Measurements from ENCODE around the gene DNAAF8. TPM values are rescaled to one million over a fixed set of nuclear protein-coding genes. Genes with fewer than 3 reads are reported as not detected.

The DNAAF8 gene
- total and polyA plus RNA-seq, 2 of the 4 experiments (the other 2 are of a cell fraction) = 0.54 to 1.7 TPM

- Histone ChIP-seq H3K9ac (ENCODE audit: low read depth, low read length) (no peak overlapping the region), H2BK120ac (ENCODE audit: low read depth, low read length) (no peak overlapping the region), H3K56ac (ENCODE audit: extremely low read depth, insufficient read depth, low read length) (no peak overlapping the region), H2BK5ac (ENCODE audit: low read depth, low read length, poor library complexity, severe bottlenecking) (no peak overlapping the region), H3K4me2 (ENCODE audit: low read depth, low read length) (no peak overlapping the region), H3K36me3 (ENCODE audit: control insufficient read depth, insufficient read depth, low read length) (peaks cover 2% of the 10 kb centered on the region; the same call in 1 of the 2 replicates), H3K4me1 (ENCODE audit: control insufficient read depth, insufficient read depth, low read length) (peaks cover 5% of the 10 kb centered on the region; the same call in 1 of the 2 replicates), H2BK20ac (ENCODE audit: low read depth, low read length) (no peak overlapping the region), H3K4me3 (ENCODE audit: insufficient read depth, low read depth, low read length) (no peak overlapping the region), H3K27ac (ENCODE audit: insufficient read depth, low read length) (no peak overlapping the region), H3K4ac (ENCODE audit: low read depth, low read length) (no peak overlapping the region), H4K20me1 (ENCODE audit: insufficient read depth, low read length) (no peaks in the 10 kb centered on the region), H2AK9ac (replicated peaks; ENCODE audit: low read depth, low read length, poor library complexity) (no peak overlapping the region), H3K79me1 (ENCODE audit: low read depth in 1 of 2, low read length in 2 of 2) (0 out of 4 replicates have a peak, but pooled peaks cover 0 to 7% of the 10 kb centered on the region in 2 experiments), H3K14ac (replicated peaks; ENCODE audit: low read depth, low read length) (no peak overlapping the region), H3K9me1 (ENCODE audit: insufficient read depth, low read length) (no peaks in the 10 kb centered on the region), H4K91ac (ENCODE audit: insufficient read depth, low read depth, low read length) (no peak overlapping the region), H2BK15ac (ENCODE audit: low read depth, low read length) (no peak overlapping the region), H3K18ac (ENCODE audit: low read depth, low read length) (no peak overlapping the region), H2AFZ (replicated peaks; ENCODE audit: low read length, poor library complexity) (no peak overlapping the region), H2AK5ac (ENCODE audit: low read depth, low read length) (no peak overlapping the region), H4K5ac (ENCODE audit: low read depth, low read length) (no peak overlapping the region), H3K27me3 (ENCODE audit: control insufficient read depth, insufficient read depth, low read length) (no peaks in the 10 kb centered on the region), H3K23ac (ENCODE audit: low read depth, low read length) (no peak overlapping the region), H4K8ac (ENCODE audit: low read depth in 2 of 2, low read length in 2 of 2) (no peak overlapping the region), H3K9me3 (ENCODE audit: control insufficient read depth, insufficient read depth, low read length) (no peaks in the 10 kb centered on the region)
- dilution Hi-C loops (cut with HindIII; ENCODE audit: low sequenced_read_pairs, unreplicated experiment) = no loop called here
- TF ChIP-seq POLR2A (IDR thresholded peaks at IDR 0.05; ENCODE audit: low read depth, low read length) = no peak
- TF ChIP-seq ELK1 (IDR thresholded peaks at IDR 0.05; ENCODE audit: borderline replicate concordance, low read depth, low read length) = no peak
- no peak for TF ChIP-seq SMC3 (IDR thresholded peaks at IDR 0.05; ENCODE audit: low read depth, low read length)
- TF ChIP-seq CEBPB (IDR thresholded peaks at IDR 0.05; ENCODE audit: low read depth, low read length) = no peak
- no peak for TF ChIP-seq MXI1 (IDR thresholded peaks at IDR 0.05; ENCODE audit: borderline replicate concordance, low read depth, low read length)
- no peak for TF ChIP-seq BHLHE40 (IDR thresholded peaks at IDR 0.05; ENCODE audit: low read depth, low read length)
- TF ChIP-seq USF2 (IDR thresholded peaks at IDR 0.05; ENCODE audit: low read depth, low read length) = no peak
- no peak for TF ChIP-seq CHD1 (IDR thresholded peaks at IDR 0.05; ENCODE audit: low read depth, low read length)
- TF ChIP-seq RAD21 (IDR thresholded peaks at IDR 0.05; ENCODE audit: low read length) = no peak
- no peak for TF ChIP-seq FOS (IDR thresholded peaks at IDR 0.05; ENCODE audit: low read depth, low read length)
- WGBS, 2 experiments (ENCODE audit: extremely low coverage in 2 of 2, insufficient read length in 1 of 2) = no CpG with 5 or more reads among the region's 16 CpGs
- no TSS peak for BruUV-seq (replicated peaks)
- in situ Hi-C loops (cut with MboI; ENCODE audit: low sequenced_read_pairs) = no loop called here
- ChIA-PET CTCF (no interaction called here), POLR2A (ENCODE audit: unreplicated experiment) (no interaction called here)
- no peak for DNase-seq
- no peak for ATAC-seq (ENCODE audit: low read depth)
- intact Hi-C loops (cut with micrococcal nuclease) = no loop called here
Observed at GRCh38 chr16:4798456-4798855, 64.1 kb downstream of the DNAAF8 start.

All from IMR-90 (cell line).